ENCODE data around the gene CSTPP1.

Gene CSTPP1, protein sequence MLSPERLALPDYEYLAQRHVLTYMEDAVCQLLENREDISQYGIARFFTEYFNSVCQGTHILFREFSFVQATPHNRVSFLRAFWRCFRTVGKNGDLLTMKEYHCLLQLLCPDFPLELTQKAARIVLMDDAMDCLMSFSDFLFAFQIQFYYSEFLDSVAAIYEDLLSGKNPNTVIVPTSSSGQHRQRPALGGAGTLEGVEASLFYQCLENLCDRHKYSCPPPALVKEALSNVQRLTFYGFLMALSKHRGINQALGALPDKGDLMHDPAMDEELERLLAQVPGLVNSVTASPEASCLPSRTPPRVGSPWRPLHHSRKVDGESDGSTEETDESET

DNA sequence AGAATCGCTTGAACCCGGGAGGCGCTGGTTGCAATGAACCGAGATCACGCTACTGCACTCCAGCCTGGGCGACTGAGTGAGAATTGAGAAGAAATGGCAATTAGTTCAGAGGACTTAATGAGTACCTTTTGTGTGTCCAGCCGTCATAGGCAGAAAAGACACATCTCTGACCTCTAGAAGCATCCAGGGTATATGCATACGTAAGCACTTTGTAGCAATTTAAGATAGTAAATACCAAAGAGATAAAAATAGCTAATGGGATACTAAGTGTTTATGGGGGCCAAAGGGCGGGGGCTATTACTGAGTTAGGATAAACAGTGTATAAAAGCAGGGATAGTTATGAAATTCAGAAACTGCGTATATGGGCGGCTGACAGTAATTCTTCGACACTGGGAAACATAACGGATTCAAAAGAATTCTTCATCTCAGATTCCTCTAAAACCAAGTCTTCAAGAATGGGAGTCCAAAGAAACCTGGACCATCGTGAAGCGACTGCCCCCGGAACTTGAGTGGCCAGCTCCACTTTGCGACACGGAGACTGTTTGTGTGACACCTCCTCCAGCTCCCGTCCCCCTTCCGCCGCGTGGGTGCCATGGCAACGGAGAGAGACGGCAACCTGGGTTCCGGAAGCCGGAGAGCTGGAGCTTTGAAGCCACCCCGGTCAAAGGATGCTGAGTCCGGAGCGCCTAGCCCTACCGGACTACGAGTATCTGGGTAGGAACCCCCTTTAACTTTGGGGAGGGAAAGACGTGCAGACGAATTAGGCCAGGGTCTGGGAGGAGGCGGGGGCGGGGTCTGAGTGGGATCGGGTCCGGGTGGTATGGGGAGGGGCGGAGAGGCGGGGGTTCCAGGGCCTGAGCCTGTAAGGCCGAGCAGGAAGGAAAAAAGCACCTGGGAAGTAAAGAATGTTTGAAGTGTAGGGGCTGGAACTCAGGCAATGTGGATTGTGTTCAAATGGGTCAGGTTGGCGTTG lies at the start of gene CSTPP1:
CSTPP1 (plus strand) TSS at position 624 of the 973 bp plus-strand sequence; CDS start at position 669, 45 bp downstream.
- DNase-seq (ENCODE audit: low read depth) = peak; percentile 80

DNA sequence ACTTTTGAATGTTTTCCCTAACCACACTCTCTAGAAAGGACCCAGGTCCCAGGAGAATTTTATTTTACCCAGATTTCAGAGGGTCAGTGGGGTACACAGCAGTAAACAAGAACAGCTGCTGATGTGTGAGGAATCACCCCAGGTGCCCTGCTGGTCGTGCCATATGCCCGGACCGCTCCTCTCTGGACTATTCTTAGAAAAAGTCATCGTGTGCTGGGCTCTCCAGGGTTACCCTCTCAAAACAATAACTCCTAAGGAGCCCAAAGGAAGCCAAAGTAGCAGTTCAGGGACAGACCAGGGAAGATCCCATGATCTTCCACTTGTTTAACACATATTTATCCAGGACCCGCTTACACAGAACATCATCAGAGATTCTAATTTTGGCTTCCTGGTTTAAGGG lies 47.9 kb upstream of the CSTPP1 start:
- DNase-seq (ENCODE audit: low read depth) = no peak

DNA sequence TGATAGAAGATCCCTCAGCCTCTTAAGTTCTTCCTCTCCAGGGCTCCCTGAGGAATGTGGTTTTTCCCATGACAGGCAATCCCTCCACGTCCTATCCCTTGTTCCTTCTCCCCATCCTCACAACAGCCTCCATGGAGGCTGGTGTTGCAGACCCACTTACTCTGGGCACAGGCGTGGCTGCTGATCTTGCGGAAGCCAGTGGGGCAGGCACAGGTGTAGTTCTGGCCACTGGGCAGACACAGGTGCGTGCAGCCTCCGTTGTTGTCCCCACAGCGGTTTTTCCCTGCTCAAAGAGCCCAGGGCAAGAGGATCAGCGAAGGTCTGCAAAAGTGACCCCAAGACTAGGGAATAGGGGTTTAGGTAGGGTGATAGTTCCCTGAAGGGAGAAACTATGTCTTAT lies 47.3 kb upstream of the CSTPP1 start:
- no peak for DNase-seq (ENCODE audit: low read depth)

DNA sequence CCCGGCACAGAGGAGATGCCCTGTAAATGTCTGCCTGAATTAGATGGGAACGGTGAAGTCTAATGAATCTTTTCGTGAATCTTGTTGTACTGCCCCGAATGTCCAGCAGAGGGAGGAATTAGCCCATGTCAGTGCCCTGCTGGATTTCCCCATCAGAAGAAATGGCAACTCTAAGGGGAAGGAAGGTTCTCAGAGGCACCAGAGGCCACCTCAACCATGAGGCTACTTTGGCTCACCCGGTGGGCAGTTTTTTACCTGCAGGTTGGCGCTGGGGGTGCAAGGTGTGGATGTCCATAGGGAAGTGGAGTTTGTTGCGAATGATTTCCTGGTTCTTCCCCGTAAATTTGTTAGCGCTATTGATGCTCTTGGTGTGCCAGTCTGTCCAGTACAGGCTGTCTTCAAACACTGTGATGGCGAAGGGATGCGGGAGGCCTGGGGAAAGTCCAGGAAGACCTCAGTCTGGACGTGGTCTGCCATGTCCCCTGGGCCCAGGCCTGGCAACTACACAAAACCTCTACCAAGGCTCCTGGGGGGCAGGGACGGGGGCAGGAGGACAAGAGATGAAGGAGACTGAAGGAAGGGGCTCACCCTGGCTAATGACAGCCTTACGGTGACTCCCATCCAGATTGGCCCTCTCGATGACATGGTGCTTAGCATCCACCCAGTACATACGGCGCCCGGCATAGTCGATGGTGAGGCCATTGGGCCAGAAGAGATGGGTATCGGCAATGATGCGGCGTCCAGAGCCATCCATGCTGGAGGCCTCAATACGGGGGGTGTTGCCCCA lies 46.7 kb upstream of the CSTPP1 start:
- peak; percentile 23 for DNase-seq (ENCODE audit: low read depth)

DNA sequence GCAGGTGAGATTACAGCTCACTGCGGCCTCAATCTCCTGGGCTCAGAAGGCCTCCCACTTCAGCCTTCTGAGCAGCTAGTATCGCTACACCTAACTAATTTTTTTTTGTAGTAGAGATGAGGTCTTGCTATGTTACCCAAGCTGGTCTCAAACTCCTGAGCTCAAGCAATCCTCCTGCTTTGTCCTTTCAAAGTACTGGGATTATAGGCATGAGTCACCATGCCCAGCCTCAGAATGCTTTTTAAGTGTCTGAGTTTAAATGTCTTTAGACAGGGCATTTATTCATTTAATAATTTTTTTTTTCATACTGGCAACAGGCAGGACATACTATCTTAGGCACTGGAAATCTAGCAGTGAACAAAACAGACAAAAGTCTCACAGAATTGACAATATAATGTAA lies 45.9 kb upstream of the CSTPP1 start:
- no peak for DNase-seq (ENCODE audit: low read depth)

DNA sequence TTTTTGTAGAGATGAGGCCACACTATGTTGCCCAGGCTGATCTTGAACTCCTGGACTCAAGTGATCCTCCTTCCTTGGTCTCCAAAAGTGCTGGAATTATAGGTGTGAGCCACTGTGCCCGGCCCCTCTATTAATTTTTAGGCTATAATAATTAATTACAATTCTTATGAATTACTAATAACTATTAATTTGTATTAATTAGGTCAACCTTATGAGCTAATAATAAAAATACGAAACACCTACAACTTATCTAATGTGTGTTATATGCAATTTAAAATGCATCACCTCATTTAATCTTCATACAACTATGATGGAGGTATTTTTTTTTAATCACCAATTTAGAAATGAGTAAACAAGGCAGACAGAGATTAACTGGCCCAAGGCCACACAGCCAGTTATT lies 44.5 kb upstream of the CSTPP1 start:
- no peak for DNase-seq (ENCODE audit: low read depth)

DNA sequence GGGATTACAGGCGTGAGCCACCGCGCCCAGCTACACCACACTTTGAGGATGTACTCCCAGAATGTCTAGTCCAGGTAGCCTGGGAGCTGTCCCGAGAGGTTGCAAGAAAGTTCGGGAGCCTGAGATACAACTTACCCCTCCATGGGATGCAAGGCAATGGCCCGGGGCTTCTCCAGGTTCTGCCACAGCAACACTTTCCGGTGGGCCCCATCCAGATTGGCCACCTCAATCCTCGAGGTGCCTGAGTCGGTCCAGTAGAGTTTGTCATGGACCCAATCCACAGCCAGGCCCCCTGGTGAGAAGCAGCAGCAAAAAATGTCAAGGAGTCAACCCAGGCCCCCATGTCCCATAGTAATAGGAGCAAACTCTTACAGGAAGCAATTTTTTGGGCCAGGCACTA lies 43.7 kb upstream of the CSTPP1 start:
- no peak for DNase-seq (ENCODE audit: low read depth)

DNA sequence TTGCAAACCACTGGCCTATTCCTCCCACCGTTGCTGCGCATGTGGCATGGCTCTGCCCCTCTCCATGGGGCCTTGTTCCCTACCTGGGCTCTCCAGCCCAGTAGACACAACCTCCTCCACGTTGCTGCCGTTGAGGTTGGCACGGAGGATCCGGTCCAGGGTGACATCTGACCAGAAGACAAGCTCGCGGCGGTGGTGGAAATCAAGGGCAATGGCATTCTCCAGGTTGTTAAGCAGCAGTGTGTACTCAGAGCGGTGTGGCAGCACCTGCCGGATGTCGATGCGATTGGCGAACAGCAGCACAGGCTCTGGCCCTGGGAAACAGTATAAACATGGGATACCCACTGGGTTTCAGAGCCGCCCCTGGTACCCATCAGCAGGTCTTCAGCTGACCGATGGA lies 42.1 kb upstream of the CSTPP1 start:
- DNase-seq (ENCODE audit: low read depth) = no peak

DNA sequence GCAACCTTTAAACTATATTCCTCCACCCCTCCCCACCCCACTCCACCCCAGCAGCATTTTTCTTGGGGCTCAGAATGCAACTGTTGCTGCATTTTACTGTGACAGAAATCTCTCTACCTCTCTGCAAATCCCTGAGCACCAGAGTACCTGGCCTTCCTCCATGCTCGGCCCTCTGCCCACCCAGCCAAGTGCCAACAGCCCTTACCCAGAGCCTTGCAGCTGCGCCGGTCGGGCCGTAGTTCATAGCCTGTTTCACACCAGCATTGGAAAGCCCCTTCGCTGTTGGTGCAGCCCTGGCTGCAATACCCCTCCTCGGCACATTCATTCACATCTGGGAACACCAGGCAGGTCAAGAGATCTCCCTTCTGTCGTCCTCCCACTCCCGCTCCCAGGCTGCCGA lies 41.6 kb upstream of the CSTPP1 start:
- DNase-seq (ENCODE audit: low read depth) = no peak

DNA sequence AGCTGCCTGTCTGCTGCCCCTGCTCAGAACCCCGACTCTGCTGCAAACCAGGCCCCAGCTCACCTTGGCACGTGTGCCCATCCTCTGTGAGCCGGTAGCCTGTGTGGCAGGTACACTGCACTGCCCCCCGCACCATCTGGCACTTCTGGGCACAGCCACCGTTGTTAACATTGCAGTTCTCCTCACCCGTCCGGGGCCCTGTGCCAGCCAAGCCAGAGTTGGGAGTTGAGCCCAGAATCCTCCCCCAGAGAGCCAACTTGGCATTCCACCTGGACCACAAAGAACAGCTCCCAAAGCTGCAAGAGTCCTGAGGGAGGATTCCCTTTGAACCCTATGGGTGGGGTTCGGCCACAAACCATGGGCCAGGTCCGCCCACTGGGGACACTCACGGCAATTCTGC lies 40.7 kb upstream of the CSTPP1 start:
- DNase-seq (ENCODE audit: low read depth) = no peak

DNA sequence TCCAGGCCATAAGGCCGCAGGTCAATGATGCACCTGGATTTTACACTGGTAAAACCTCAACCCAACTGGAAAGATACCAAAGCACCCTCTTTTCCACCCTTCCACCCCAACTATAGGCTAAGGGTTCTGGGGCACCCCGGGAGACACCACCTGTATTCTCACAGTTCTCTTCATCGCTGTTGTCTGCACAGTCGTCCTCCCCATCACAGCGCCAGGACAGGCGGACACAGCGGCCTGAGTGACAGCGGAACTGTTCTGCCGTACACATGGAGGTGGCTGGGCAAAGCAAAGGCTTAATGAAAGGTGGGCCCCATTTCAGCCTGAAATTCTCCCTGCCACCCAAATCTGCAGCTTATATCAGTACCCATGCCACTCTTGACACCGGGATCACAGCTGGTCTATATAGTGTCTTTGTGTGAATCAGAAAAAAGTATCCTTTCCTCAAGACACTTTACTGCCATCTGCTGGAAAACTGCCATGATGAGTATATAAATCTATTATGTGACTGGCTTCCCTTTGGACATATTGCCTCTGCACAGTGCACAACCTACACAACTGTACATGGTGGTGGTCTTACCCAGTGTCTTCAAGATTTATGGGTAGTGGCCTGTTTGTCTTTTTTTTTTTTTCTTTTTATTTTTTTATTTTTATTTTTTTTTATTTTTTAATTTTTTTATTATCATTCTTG lies 39.7 kb upstream of the CSTPP1 start:
- no peak for DNase-seq (ENCODE audit: low read depth)

DNA sequence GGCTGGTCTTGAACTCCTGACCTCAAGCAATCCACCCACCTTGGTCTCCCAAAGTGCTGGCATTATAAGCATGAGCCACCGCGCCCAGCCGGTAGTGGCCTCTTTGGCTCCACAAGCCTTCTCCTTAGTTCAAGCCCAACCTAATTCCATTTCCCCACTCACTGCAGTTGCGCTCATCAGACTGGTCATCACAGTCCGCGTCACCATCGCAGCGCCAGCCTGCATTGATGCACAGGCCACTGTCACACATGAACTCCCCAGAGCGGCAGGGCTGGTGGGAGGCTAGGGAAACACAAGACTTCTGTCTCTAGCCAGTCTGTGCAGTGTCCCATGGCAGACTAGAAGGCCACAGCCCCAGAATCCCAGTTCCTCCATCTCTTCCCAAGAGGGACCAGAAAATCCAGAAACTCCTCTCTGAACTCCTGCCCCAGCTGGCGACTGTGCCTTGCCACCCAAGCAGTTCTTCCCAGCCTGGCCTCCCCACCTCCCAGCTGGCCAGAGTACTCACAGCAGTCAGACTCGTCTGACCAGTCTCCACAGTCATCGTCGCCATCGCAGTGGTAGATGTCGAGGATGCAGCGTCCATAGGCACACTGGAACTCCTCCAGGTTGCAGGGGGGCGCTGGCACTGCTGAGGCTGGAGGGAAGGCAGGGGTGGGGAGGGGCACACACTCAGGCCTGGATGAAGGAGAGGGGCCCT lies 38.0 kb upstream of the CSTPP1 start:
- DNase-seq (ENCODE audit: low read depth) = no peak

DNA sequence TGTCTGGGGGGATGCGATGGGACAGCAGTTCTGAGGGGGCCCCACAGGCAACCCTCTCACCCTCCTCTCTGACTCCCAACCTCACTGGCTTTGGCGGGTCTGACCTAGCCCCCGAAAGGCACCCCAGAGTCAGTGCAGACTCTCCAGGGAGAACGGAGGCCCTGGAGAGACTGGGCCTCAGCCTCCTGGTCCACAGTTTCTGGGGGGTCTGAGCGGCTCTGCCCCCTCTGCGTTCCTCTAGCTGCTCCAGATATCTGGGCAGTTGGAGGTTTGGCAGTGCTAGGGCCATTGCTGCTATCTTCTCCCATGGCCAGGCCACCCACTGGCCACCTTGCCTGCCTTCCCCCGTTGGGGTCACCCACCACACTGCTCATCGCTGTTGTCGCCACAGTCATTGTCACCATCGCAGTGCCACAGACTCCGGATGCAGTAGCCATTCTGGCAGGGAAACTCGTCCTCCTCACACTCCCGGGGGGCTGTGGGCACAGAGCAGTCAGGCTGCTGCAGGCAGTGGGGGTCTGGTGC lies 37.0 kb upstream of the CSTPP1 start:
- DNase-seq (ENCODE audit: low read depth) = no peak

DNA sequence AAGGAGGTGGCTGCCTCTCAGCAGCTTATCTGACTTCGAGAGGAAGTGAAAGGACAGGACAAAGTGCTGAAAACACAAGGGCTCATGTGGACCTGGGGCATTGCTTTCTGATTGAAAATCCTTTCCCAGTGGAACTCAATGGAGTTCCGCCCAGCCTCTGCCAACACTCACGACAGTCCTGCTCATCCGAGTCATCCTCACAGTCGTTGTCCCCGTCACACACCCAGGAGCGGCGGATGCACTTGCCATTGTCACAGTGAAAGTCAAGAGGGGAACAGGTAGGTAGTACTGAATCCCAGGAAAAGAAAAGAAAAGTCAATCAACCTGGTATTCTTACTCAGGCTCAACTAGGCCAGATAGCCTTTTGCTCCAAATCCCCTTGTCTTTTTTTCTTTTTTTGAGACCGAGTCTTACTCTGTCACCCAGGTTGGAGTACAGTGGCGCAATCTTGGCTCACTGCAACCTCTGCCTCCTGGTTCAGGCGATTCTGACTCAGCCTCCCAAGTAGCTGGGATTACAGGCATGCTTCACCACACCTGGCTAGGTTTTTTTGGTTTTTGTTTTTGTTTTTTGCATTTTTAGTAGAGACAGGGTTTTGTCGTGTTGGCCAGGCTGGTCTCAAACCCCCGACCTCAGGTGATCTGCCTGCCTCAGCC lies 36.3 kb upstream of the CSTPP1 start:
- DNase-seq (ENCODE audit: low read depth) = no peak

DNA sequence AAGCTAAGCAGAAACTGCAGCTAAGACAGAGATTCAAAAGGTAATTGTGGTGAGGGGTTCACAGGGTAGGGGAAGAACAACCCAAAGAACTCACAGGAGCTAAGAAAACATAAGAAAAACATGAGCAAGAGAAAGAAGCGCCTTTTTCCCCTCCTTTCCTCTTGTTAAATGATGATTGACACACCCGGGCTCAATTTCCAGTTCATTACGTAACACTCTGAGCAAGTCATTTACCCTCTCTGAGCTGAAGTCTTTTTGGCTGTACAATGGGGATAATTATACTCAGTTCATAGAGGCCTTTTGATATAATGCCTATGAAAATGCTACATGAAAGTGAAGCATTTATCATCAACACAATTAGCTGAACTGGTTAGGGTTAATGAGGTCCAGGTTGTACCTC lies 35.4 kb upstream of the CSTPP1 start:
- no peak for DNase-seq (ENCODE audit: low read depth)

DNA sequence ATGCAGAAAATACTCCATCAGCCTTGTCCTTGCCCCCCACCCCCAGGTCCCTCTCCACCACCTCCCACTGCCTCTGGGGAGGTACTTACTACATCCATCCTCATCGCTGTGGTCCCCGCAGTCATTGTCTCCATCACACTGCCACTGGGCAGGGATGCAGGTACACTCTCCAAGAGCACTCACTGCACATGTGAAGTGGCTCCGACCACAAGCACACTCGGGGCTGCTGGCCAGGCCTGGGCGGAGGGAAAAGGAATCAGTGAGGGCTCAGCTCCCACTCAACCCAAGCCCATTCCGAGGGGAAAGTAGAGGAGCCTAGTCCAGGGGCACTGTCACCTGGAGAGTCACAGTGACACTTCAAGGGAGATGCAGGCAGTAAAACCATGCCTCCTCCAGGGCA lies 33.9 kb upstream of the CSTPP1 start:
- DNase-seq (ENCODE audit: low read depth) = no peak

DNA sequence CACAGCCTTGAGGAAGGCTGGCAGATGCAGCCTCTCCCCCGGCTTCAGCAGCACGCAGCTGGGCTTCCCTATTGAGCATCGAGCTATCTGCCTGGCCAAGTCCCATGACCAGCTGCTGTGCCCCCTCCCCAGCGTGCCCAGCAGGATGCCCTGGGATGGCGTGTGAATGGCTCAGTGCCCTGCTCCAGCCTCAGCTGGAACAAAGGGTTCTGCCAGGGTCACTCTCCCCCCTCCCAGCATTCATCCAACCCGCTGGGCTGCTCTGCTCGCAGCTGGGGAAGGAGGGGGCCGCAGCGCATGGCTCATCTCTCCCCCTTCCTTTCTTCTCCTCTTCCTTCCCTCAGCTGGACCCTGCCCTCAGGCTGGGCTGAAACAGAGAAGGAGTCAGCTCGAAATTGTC lies 32.7 kb upstream of the CSTPP1 start:
- DNase-seq (ENCODE audit: low read depth) = no peak

DNA sequence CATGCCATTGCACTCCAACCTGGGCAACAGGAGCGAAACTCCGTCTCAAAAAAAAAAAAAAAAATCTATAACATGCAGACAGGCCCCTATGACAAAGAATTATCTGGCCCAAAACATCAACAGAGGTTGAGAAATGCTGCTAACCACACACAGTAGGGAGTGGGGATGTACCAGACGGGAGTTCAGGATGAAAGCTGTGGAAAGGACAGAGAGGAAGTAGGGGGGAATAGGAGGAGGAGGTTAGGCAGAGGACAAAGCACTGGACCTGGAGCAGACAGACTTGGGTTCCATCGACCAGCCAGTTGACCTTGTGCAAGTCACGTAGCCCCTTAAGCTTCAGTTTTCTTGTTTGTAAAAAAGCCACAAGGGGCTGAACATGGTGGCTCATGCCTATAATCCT lies 30.8 kb upstream of the CSTPP1 start:
- DNase-seq (ENCODE audit: low read depth) = no peak

DNA sequence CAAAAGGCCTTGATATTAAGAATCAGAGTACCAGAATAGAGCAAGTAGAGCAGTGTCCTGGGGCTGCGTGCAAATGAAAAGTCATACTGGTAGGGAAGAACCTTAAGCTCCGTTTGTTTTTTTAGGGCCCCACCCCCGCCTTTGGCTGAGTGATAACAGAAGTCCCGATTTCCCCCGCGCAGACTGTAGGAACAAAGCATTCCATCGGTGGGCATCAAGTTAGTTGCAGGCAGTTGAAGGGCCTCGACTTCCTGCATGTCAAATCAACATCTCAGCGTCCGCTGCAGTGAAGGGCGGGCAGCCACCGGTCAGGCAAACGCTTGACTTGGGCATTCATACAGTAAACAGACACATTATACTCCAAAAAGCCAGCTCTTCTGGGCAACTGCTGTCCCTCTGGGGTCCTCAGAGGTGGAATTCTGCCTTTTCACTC lies 29.9 kb upstream of the CSTPP1 start:
- DNase-seq (ENCODE audit: low read depth) = no peak

DNA sequence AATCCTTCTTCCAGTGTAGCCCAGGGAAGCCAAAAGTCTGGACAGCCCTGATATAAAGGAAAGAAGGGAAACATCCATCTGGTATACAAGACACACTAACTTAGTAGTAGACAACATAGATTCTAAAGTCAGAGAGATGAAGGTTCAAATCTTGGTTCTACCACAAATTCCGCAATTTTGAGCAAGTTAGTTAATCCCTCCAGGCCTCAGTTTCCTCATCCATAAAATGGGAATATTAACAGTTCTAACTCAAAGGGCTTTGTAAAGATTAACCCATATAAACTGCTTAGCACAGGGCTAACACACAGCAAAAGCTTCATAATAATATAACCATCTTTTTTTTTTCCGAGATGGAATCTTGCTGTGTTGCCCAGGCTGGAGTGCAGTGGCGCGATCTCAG lies 29.0 kb upstream of the CSTPP1 start:
- DNase-seq (ENCODE audit: low read depth) = no peak
